GM10266 (cell line): Measurements from ENCODE around the gene BCAP29.

Experiments
- DNase-seq: peaks from one replicate; pipeline ENCODE4 v3.0.0; 2012; ENCODE audit errors: extremely low spot score
- TF ChIP-seq, protein P1 (sequence below): IDR thresholded peaks from 2 replicates; pipeline ENCODE4 v1.5.1; 2012; ENCODE audit warnings: mild to moderate bottlenecking, low read depth; ENCODE audit not compliant: control insufficient read depth, insufficient read depth; ENCODE audit errors: missing control alignments

Gene BCAP29

DNA sequence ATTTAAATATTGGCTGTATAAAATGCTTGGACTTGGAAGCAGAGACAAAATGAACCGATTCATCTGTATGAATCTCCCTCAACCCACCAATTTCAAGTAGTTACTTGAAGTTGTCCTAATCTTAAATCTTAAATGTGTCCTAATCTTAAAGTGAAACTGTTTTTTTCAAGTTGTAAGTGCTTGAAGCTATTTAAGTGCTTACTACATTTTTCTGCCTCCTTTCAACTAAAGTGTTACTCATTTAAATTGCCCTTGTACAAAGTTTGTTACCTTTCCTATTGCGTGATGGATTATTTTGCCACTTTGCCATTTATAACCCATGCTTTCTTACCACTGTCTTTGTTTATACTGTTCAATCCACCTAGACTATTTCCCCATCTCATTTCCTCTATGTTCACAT, 2.8 kb downstream of the BCAP29 start:
- TF ChIP-seq, protein P1, sequence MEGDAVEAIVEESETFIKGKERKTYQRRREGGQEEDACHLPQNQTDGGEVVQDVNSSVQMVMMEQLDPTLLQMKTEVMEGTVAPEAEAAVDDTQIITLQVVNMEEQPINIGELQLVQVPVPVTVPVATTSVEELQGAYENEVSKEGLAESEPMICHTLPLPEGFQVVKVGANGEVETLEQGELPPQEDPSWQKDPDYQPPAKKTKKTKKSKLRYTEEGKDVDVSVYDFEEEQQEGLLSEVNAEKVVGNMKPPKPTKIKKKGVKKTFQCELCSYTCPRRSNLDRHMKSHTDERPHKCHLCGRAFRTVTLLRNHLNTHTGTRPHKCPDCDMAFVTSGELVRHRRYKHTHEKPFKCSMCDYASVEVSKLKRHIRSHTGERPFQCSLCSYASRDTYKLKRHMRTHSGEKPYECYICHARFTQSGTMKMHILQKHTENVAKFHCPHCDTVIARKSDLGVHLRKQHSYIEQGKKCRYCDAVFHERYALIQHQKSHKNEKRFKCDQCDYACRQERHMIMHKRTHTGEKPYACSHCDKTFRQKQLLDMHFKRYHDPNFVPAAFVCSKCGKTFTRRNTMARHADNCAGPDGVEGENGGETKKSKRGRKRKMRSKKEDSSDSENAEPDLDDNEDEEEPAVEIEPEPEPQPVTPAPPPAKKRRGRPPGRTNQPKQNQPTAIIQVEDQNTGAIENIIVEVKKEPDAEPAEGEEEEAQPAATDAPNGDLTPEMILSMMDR: no peak
- no peak for DNase-seq

DNA sequence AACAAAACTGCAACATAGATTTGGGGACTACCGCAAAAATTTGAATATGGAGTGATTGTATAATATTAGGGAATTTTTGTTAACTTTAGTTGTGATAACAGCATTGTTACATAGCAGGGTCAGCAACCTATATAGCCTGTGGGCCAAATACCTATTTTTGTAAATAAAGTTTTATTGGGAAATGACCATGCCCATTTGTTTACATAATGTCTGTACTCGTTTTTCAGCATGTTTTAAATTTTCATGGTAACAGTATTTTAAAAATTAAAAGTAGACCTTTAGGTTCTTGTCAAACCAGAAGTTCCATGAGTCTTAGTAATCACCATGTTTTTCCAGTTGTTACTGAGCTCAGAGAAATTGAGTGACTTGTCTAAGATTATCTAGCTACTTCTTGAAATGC, 4.7 kb downstream of the BCAP29 start:
- DNase-seq: no peak
- TF ChIP-seq, protein P1: no peak

DNA sequence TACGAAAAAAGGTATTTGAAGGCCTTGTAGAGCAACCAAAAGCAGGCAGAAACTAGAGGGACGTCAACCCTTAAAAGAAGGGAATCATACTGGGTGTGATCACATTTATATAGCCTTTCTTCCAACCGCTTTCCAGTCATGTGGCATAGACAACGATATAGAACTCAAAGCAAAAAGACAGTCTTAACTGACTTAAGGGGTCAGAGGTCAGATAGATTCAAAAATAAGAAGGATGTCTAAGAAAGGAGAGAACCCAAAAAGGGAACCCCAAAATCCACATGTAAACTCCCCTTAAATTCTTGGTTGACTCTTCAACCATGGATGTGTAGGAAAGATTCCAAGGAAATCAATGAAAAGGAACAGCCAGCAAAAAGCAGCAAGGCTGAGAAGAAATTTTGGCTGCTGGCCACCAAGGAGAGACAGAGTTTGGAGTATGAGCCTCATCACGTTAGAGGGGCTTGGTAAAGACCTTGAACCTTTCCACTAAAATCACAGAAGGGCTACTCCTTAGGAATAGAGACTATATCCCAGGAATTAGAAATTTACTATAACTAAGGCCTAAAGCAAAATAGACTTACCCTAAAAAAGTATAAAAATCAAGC, 8.6 kb downstream of the BCAP29 start:
- no peak for DNase-seq
- TF ChIP-seq, protein P1: no peak

DNA sequence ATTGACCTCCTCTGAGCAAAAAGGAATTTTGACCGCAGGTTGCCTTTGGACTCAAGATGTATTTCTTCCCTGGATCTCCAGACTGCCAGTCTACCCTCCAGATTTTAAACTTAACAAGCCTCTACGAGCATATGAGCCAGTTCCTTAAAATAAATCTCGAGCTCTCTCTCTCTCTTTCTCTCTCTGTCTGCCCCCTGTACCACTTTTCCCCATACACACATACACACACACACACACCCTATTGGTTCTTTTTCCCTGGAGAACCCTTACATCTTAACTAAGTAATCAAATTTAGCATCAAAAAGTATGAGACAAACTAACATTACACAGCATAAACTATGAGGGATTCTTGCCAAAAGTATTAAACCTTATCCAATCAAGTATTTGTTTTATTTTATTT, 11.4 kb downstream of the BCAP29 start:
- TF ChIP-seq, protein P1: no peak
- DNase-seq: no peak

DNA sequence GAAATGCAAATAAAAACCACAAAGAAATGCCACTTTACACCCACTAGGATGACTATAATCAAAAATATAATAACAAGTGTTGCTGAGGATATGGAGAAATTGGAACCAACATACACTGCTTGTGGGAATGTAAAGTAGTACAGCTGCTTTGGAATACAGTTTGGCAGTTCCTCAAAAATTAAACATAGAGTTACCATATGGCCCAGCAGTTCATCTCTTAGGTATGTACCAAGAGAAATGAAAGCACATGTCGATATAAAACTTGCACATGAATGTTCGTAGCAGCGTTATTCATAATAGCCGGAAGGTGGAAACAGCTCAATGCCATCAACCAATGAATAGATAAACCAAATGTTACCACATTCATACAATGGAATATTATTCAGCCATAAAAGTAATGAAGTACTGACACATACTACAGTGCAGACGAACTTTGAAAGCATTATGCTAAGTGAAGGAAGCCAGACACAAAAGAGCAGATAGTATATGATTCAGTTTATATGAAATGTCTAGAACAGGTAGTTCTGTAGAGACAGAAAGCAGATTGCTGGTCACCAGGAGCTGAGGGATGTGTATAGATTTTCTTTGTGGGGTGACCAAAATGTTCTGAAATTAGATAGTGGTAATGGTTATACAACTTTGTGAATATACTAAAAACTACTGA, 12.4 kb downstream of the BCAP29 start:
- TF ChIP-seq, protein P1: no peak
- DNase-seq: no peak

DNA sequence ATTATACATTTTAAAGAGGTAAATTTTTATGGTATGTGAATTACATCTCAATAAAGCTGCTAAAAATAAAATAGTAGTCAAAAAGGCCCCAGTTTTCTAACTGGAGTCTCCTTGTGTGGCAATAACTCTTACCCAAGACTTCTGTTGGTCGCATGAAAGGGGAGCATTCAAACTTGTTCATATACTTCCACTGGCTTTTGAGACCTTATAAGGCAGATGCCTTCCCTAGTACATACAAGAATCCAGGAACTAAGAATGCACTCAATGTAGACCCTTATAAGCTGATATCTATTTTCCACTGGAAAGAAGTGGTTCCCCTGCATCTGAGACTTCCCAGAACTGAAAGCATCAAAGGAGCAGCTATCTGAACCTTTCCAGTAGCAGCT, 13.0 kb downstream of the BCAP29 start:
- DNase-seq: no peak
- TF ChIP-seq, protein P1: no peak

DNA sequence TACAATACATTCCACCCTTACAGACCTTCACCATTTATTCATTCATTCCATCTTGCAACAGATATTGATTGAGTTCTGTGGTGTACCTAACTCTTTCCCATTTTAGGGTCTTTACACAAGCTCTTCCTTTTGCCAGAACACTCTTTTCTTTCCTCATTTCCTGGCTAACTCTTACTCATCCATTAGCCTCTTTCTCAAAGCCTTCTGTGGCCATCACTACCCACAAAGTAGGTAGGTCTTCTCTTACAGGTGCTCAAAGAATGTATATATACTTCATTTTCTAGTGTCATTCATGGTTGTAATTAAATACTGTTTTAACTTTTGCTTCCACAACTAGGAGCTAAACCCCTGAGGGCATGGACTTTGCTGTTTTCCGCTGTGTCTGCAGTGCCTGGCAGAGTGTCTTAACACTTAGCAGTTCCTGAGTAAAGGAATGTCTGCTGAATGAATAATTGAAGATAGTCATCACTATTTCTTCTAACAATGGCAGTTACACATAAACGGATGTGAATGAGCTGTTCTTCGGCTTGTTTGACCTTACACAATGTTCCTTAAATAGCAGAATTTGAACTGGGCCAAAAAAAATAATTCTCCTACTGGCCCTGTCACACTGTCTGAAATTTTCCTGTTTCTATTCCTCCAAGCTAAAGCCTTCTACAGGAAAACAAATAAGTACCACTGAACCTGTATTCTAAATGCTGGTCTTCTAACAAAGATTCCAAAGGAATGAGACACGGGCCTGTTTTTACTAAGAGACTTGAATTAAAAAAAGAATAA, 15.1 kb downstream of the BCAP29 start:
- DNase-seq: no peak
- TF ChIP-seq, protein P1: no peak
